Endothelial cell (in vitro differentiated cells): ENCODE results near the gene FBN2. TPM values are rescaled to one million over a fixed set of nuclear protein-coding genes. Genes with fewer than 3 reads are reported as not detected.

ENCODE experiments used
- DNase-seq: peaks from one replicate; pipeline ENCODE4 v3.0.0; 2021; ENCODE audit warnings: low spot score
- H3K27ac Mint-ChIP-seq: one replicate; pipeline ENCODE4 v1.8.0; 2021; ENCODE audit warnings: mixed read lengths, inconsistent platforms; ENCODE audit not compliant: unreplicated experiment
- H3K27me3 Mint-ChIP-seq: one replicate; pipeline ENCODE4 v1.8.0; 2021; ENCODE audit warnings: mild to moderate bottlenecking, moderate library complexity, mixed read lengths, inconsistent platforms; ENCODE audit not compliant: unreplicated experiment
- H3K36me3 Mint-ChIP-seq: one replicate; pipeline ENCODE4 v1.8.0; 2021; ENCODE audit warnings: mild to moderate bottlenecking, low read depth, mixed read lengths, inconsistent platforms; ENCODE audit not compliant: unreplicated experiment
- H3K4me1 Mint-ChIP-seq: one replicate; pipeline ENCODE4 v1.8.0; 2021; ENCODE audit warnings: mild to moderate bottlenecking, mixed read lengths, inconsistent platforms; ENCODE audit not compliant: unreplicated experiment
- H3K4me3 Mint-ChIP-seq: one replicate; pipeline ENCODE4 v1.8.0; 2021; ENCODE audit warnings: mild to moderate bottlenecking, mixed read lengths, inconsistent platforms; ENCODE audit not compliant: unreplicated experiment
- H3K9me3 Mint-ChIP-seq: one replicate; pipeline ENCODE4 v1.8.0; 2021; ENCODE audit warnings: mixed read lengths, inconsistent platforms; ENCODE audit not compliant: unreplicated experiment
- CTCF ChIP-seq: fragments of 200-600 bp; sonication (generic); IDR thresholded peaks from one replicate; pipeline ENCODE4 v1.5.0; 2021; ENCODE audit warnings: antibody characterized with exemption; ENCODE audit not compliant: unreplicated experiment
- total RNA-seq: library from RNA; stranded (reverse); fragmentation: NEBNext Ultra II Directional; extraction: Animal tissue kit (Norgen Biotek cat#: 25700); gene quantifications from one replicate; pipeline ENCODE4 v1.2.1, GENCODE V29; 2021; ENCODE audit not compliant: unreplicated experiment

Gene FBN2
- total RNA-seq, 1 donor from 2014 or later: 106 TPM

GRCh38 chr5:128546658-128547281 is 8.7 kb upstream of the FBN2 start:
- Mint-ChIP-seq H3K9me3 (no peaks in the 10 kb centered on the region), H3K36me3 (peaks cover 4% of the 10 kb centered on the region), H3K4me3 (no peak overlapping the region), H3K27me3 (peaks cover 6% of the 10 kb centered on the region), H3K27ac (no peak overlapping the region), H3K4me1 (no peaks in the 10 kb centered on the region)
- DNase-seq: no peak
- no peak for TF ChIP-seq CTCF

GRCh38 chr5:128541385-128541784 is 3.3 kb upstream of the FBN2 start:
- H3K27me3 Mint-ChIP-seq: peaks cover 6% of the 10 kb centered on the region
- H3K9me3 Mint-ChIP-seq: no peaks in the 10 kb centered on the region
- no peak for DNase-seq
- H3K27ac Mint-ChIP-seq: no peak overlapping the region
- H3K4me1 Mint-ChIP-seq: peaks cover under 1% of the 10 kb centered on the region
- H3K4me3 Mint-ChIP-seq: no peak overlapping the region
- no peak for TF ChIP-seq CTCF
- H3K36me3 Mint-ChIP-seq: peaks cover 4% of the 10 kb centered on the region

DNA sequence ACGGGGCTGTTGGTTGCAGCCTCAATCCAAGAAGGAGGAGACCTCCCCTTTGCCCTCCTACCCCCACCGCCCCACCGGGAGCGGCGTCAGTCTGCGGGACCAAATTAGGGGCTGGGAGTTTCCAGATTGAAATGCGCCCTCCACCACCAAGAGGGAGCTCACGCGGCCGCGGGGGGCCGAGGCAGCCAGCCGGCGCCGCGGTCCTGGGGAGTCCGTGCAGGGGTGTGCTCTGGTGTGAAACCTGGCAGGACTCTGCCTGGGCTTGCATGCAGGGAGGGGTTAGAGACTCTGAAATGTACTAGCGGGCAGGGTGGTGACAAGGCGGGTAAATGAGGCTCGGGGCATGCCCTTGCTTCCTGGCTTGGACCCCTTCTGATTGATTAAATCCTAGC is 989 bp upstream of the FBN2 start:
- Mint-ChIP-seq H3K36me3 (peaks cover 4% of the 10 kb centered on the region), H3K27ac (no peak overlapping the region), H3K4me3 (peak overlapping the region; percentile 83), H3K9me3 (no peaks in the 10 kb centered on the region), H3K4me1 (peaks cover 10% of the 10 kb centered on the region), H3K27me3 (peaks cover 5% of the 10 kb centered on the region)
- DNase-seq: no peak
- no peak for TF ChIP-seq CTCF

- peak; percentile 76 for DNase-seq
- Mint-ChIP-seq H3K36me3 (peaks cover 4% of the 10 kb centered on the region), H3K27me3 (peaks cover 5% of the 10 kb centered on the region), H3K9me3 (no peaks in the 10 kb centered on the region), H3K4me3 (peak overlapping the region; percentile 83), H3K4me1 (peaks cover 10% of the 10 kb centered on the region), H3K27ac (no peak overlapping the region)
- TF ChIP-seq CTCF: no peak
Measured at GRCh38 chr5:128538250-128539037, 399 bp upstream of the FBN2 start.
